GM18517 (cell line): ENCODE results near the gene SLC4A5.
"Not testable (repeated sequence)": the region's sequence is repeated elsewhere in the genome, so short reads cannot be mapped to it uniquely, and the experiment has no call there.

Experiments used
- ATAC-seq: cut with Tn5 transposase; IDR thresholded peaks from one replicate; pipeline ENCODE4 v1.9.1; 2021; ENCODE audit warnings: mild to moderate bottlenecking, moderate library complexity; ENCODE audit not compliant: unreplicated experiment

The SLC4A5 gene

GRCh38 chr2:74242354-74243071 lies 100.7 kb downstream of the SLC4A5 start:
- no peak for ATAC-seq

DNA sequence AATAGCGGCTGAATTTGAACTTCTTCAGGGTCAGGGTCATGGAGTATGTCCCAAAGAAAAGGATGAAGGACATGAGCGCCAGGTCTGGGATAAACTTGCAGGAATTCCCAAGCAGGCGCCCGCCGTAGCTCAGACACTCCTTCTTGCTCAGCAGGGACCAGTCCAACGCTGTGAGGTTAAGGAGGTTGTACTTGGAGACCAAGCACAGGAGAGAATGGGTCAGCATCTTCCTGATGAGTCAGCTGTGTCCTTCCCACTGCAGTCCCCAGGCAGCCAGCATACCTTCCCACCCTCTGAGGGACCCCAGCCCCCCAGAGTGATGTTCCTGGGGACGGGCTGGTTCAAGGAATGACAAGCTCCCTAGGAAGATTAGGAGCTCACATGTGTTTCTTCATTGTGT lies 103.9 kb downstream of the SLC4A5 start:
- no peak for ATAC-seq

DNA sequence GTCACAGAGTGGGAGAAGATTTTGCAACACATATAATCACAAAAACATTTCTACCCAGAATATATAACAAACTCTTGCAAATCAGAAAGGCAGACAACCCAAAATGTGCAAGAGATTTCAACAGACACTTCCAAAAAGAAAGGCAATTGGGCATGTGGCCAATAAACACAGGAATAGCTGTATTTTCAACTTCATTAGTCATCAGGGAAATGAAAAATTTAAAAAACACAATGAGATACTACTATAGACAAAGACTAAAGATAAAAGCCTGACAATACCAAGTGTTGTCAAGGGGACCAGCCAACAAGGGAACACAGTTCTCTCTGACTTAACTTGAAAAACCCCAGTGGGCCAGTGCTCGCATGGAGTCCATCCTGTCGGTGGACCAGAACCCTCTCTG lies 104.3 kb downstream of the SLC4A5 start:
- no peak for ATAC-seq

DNA sequence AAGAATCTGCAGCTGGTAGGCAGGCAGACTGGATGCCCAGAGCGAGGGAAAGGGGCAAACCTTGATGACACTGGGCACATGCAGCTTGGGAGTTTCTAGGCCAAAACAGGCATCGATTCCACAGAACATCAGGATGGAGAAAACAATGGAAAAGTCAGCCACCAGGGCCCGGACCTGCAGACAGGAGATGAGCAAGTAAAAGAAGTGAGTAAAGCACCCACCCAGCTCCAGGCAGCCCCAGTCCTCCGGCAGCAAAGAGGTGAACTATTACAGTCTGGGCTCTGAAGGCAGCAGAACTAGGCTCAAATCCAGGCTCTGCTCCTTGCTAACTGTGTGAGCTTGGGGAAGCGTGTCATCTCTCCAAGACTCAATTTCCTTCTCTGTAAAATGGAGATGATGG lies 108.2 kb downstream of the SLC4A5 start:
- ATAC-seq: no peak

DNA sequence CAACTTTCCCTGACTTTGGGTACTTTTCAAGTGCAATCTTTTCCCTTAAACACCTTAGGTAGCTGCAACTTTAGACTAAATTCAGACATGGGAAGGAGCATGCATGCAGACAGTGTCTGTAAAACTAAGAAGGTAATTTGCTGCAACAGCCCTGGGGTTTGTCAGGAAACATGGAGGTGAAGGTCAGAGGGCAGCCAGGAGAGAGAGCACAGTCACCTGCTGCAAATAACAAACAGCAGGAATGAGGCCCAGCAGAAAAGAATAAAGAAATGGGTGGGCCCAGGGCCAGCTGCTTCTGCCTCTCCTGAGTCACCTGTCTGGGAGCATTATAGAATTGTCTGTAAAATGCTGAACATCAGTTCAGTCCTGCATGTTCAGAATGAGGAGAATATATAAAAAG lies 109.6 kb downstream of the SLC4A5 start:
- no peak for ATAC-seq

DNA sequence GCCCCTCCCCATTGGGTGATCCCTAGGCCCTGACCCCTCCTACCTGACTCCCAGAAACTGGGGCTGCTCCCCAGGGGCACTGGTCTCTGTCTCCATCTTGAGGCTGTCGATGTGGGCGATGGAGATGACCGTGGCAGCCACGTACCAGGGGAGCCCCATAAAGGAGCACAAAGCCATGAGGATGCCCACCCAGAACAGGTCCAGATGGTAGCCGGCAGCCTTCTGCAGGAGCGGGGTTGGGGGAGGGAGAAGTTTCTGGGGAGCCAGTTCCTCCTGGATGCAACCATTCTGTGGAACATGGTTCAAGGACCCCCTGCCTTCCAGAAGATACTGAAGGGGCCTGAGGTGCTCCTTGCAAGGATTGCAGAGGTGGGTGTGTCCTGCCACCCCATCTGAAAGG lies 110.8 kb downstream of the SLC4A5 start:
- no peak for ATAC-seq

- not testable (repeated sequence) for ATAC-seq
Measured at GRCh38 chr2:74229865-74230264, 113.4 kb downstream of the SLC4A5 start.

- ATAC-seq: no peak
Measured at GRCh38 chr2:74228772-74229171, 114.4 kb downstream of the SLC4A5 start.

DNA sequence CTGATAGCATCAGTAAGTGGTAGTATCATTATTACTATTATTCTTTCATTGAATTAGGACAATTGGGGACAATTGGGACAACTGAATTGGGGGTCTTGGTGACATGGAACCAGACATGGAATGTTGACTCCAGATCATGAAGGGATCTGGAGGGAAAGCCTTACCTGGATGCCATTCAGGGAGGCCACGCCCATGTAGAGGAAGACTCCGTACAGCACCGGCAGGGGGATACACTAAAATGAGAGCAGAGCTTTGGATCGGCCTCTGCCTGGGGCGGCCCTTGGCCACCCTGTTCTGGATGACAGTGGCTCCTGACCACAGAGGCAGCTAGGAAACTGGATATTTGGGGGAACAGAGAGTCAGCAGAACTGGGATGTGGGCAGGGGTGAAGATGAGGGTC lies 115.6 kb downstream of the SLC4A5 start:
- ATAC-seq: no peak

GRCh38 chr2:74226648-74227213 lies 116.5 kb downstream of the SLC4A5 start:
- ATAC-seq: no peak

GRCh38 chr2:74225698-74226459 lies 117.3 kb downstream of the SLC4A5 start:
- no peak for ATAC-seq

GRCh38 chr2:74223941-74224770 lies 119.1 kb downstream of the SLC4A5 start:
- no peak for ATAC-seq

- no peak for ATAC-seq
Measured at GRCh38 chr2:74222300-74222650, 120.9 kb downstream of the SLC4A5 start.

GRCh38 chr2:74221604-74222299 lies 121.5 kb downstream of the SLC4A5 start:
- no peak for ATAC-seq

DNA sequence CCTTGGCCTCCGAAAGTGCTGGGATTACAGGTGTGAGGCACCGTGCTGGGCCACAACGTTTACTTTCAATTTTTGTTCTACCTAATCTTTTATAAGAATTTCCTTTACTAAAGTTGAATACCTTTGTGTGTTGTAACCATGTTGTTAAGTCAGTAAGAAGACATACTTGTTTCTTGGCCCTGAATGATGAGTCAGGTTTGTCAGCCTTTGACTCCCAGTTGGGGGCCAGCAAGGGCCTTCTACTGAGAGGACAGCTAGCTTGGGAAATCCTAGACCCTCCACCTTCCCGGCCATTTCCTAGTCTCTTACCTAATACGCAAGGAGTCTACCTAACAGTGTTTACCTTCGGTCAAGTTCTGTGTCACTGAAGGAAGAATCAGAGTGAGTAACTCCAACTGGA lies 122.1 kb downstream of the SLC4A5 start:
- no peak for ATAC-seq

DNA sequence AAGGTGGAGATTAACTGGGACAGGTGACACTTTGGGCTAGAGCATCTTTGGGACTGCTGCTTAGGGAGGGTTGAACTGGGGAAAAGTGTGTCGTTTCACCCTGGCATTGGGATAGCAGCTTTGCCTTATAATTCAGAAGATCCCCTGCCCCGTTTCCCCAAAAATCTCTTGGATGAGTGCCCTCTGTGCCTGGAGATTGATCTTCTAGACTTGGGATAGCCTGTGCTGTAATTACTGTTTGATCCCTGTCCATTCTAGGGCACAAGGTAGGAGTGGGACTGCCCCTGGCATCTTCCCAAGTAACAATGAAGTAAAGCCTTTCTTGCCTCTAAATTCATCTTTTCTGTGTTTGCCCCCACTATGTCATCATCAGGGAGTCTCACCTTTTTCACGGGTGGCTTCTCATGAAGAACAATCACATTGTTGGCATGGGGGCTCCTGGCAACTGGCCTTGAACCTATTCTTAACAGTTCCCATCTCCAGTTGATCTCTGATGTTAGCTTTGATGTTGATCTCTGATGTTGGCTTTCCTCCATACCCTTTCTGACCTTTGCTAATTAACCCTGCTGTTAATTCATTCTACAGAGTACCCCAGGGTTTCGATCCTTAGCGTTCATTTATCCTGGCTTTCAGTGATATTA lies 123.2 kb downstream of the SLC4A5 start:
- ATAC-seq: no peak

- no peak for ATAC-seq
Measured at GRCh38 chr2:74216642-74217041, 126.6 kb downstream of the SLC4A5 start.

- ATAC-seq: not testable (repeated sequence)
Measured at GRCh38 chr2:74215771-74216170, 127.4 kb downstream of the SLC4A5 start.

GRCh38 chr2:74212702-74213410 lies 130.4 kb downstream of the SLC4A5 start:
- no peak for ATAC-seq
